NB4 (cell line): ENCODE measurements around the gene CCDC186.

Experiments used
- DNase-seq: peaks from one replicate; pipeline ENCODE4 v3.0.0; 2010; ENCODE audit warnings: low read depth
- H3K4me3 ChIP-seq: one replicate; pipeline ENCODE4 v1.5.1; 2011; ENCODE audit warnings: mild to moderate bottlenecking, low read depth, low read length, moderate library complexity
- MYC ChIP-seq: IDR thresholded peaks from 2 replicates; pipeline ENCODE4 v1.6.1; 2011; ENCODE audit warnings: low read depth, low read length
- POLR2A ChIP-seq: IDR thresholded peaks from 2 replicates; pipeline ENCODE4 v1.6.1; 2011; ENCODE audit warnings: mild to moderate bottlenecking; ENCODE audit not compliant: insufficient read length; ENCODE audit errors: extremely low read depth
- TF ChIP-seq, protein P1 (sequence below): IDR thresholded peaks from 2 replicates; pipeline ENCODE4 v1.6.1; 2011; ENCODE audit warnings: low read depth, low read length
- TF ChIP-seq, protein P2 (sequence below): IDR thresholded peaks from one replicate; pipeline ENCODE4 v1.5.1; 2012; ENCODE audit warnings: low read depth, low read length

CCDC186 gene

DNA sequence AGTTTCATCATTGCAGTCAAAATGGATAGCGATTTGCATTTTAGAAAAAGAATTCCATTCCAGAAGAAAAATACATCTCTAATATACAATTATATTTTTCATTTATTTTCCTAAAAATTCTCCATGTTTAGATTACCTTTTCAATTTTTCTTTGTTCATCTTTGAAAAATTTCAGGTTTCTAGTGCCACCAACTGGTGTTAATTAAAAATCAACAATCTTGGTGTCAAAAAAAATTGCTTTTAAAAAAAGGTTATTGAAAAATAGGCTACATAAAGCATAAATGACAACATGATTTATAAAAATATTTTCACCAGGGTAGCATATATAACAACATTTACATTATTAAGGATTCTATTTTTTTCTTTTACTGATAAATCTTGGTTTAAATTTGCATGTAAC is 53.0 kb downstream of the CCDC186 start:
- H3K4me3 ChIP-seq = no peak overlapping the region
- DNase-seq = no peak
- TF ChIP-seq, protein P1, sequence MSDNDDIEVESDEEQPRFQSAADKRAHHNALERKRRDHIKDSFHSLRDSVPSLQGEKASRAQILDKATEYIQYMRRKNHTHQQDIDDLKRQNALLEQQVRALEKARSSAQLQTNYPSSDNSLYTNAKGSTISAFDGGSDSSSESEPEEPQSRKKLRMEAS = no peak
- TF ChIP-seq, protein P2, sequence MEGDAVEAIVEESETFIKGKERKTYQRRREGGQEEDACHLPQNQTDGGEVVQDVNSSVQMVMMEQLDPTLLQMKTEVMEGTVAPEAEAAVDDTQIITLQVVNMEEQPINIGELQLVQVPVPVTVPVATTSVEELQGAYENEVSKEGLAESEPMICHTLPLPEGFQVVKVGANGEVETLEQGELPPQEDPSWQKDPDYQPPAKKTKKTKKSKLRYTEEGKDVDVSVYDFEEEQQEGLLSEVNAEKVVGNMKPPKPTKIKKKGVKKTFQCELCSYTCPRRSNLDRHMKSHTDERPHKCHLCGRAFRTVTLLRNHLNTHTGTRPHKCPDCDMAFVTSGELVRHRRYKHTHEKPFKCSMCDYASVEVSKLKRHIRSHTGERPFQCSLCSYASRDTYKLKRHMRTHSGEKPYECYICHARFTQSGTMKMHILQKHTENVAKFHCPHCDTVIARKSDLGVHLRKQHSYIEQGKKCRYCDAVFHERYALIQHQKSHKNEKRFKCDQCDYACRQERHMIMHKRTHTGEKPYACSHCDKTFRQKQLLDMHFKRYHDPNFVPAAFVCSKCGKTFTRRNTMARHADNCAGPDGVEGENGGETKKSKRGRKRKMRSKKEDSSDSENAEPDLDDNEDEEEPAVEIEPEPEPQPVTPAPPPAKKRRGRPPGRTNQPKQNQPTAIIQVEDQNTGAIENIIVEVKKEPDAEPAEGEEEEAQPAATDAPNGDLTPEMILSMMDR = no peak
- no peak for TF ChIP-seq MYC
- no peak for TF ChIP-seq POLR2A

DNA sequence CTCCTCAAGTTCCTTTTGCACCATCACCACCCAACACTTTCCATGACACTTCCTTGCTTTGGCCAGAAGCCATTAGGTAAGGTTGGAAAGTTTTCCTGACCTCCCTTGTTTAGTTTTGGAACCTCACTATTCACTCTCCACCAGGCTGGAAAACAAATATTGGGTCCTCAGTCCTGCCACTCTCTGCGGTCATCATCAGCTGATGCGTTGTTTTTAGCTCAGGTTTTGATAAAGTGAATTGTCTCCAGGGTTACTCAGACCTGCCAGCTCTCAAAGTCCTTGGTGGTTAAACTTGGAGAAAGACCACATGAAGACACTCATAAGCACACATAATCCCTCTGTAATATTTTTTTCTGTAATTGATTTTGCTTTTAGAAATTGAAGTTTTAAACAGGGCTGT is 55.5 kb downstream of the CCDC186 start:
- DNase-seq = no peak
- TF ChIP-seq, protein P2 = no peak
- TF ChIP-seq POLR2A (no peak), MYC (no peak)
- TF ChIP-seq, protein P1 = no peak
- no peak overlapping the region for H3K4me3 ChIP-seq

DNA sequence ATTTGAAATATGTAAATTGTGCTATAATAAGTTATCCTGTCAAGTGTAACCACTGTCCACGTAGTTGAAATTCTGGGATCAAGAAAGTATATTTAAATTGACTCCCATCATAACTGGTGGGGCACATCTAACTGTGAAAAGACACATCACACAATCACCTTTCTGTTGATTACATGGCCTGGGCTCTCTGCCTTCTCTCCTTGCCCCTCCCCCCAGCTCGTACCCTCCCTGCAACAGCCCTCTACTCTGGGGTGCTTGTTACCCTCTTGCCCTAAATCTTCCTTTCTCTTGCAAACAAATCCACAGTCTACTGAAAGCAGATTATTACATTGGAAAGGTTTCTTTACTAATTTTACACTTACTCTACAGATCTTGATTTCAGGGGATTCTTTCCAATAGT is 56.3 kb downstream of the CCDC186 start:
- H3K4me3 ChIP-seq = no peak overlapping the region
- no peak for DNase-seq
- no peak for TF ChIP-seq POLR2A
- TF ChIP-seq, protein P2 = no peak
- TF ChIP-seq, protein P1 = no peak
- TF ChIP-seq MYC = no peak

DNA sequence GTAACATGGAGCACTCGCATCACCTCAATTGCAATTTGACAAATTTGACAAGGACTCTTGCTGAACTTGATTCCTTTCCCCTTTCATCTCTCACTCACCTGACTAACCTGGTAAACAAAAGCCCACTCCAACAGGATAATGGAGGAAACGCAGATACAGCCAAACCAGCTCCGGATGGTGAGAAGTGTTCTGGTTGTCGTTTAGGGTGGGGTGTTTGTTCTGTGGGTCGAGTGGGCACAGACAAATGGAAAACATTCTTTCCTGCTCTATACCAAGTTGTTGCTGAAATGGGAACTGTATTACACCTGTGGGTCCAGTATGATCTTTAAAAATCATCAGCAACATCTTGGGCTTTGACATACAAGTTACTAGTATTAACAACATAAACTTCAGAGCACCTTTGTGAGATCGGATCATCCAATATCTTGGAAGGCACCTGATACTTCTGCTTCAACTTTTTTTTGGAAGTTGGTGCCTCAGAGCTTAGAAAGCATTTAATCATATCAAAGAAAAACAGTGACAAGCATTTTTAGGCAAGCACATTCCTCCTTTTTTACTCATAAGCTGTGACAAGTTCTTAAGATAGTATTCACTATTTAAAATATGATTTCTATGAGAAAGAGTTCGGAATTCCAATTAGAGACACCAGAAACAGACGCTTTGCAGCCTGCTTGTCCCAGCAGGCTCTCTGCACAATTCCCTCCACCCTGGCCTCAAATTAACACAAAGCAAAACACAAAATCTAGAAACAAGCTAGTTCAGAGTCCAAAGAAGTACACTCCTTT is 58.1 kb downstream of the CCDC186 start:
- no peak for DNase-seq
- no peak overlapping the region for H3K4me3 ChIP-seq
- TF ChIP-seq POLR2A = no peak

DNA sequence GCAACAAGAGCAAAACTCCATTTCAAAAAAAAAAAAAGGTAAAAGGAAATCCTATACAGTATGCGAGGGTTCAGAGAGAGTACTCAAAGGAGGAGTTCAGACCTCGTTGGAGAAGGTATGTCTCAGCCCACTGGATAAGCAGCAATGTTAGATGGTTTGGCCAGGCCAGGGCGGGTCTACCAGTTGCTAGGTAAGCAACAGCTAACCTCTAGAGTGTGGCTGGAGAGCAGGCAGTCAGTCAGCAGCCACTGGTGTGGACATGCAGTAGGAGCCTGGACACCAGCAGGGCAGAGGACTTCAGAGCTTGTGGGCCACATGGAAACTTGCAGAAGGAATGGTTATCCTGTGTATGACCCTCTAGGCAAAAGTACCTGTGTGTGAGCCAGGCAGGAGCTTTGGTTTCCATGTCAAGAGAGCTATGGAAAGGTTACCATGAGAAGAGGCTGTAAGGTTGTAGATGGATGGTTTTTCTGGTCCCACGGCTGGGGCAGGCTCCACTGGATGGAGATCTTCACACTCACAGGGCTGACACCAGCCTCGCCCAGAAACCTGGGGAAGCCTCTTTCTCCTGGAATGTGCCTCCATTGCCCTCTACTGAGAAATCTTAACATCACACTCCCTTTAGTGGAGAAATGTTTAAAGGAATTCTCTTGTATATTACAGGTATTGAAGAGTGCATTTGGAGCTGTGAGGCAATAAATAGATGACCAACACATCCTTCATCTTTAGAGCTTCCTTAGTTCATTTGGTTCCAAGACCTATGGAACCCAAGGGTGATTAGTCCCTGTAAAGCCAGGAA is 63.6 kb downstream of the CCDC186 start:
- TF ChIP-seq, protein P2 = peak; percentile 30
- no peak for TF ChIP-seq MYC
- DNase-seq = peak; percentile 30
- H3K4me3 ChIP-seq = no peak overlapping the region

DNA sequence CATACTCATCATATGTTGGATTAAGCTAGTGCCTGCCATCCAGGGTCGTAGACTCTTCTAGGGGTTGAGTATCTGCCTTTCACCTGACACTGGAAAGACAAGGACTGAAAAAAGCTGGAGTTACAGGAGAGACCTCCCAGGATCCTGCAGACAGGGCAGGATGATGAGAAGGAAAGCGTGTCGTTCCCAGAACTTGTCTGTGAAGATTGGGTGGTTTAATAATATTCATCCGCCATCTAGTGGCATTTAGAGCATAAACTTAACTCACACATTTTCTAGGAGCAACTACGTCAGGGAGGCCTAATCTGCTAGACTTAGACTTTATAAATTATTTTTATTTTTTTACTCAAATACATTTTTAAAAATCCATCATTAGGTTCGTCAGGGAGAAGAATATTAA is 70.7 kb downstream of the CCDC186 start:
- TF ChIP-seq POLR2A (no peak), MYC (0 out of 2 replicates have a peak, but pooled peaks have one; percentile 13)
- TF ChIP-seq, protein P1 = peak; percentile 23; the same call in 1 of the 2 replicates
- TF ChIP-seq, protein P2 = peak; percentile 31
- no peak overlapping the region for H3K4me3 ChIP-seq
- peak; percentile 72 for DNase-seq
